K562 (cell line): ENCODE results near the gene SAMD14. TPM values are rescaled to one million over a fixed set of nuclear protein-coding genes. Genes with fewer than 3 reads are reported as not detected.

Experiments
- ARID1B ChIP-seq: fragments of 450-650 bp; IDR thresholded peaks from 2 replicates; pipeline ENCODE4 v1.6.1; 2016; ENCODE audit warnings: antibody characterized with exemption, mild to moderate bottlenecking, inconsistent platforms
- CBFA2T2 ChIP-seq: fragments of 450-650 bp; conservative IDR thresholded peaks from 2 replicates; pipeline ENCODE4 v1.6.1; 2017; ENCODE audit warnings: mild to moderate bottlenecking
- CSDE1 ChIP-seq, 2 experiments: fragments of 450-650 bp; IDR thresholded peaks; 2 replicates each; pipeline ENCODE4 v1.6.1; 2016; ENCODE audit warnings: mild to moderate bottlenecking in 1 of 2
- ELF1 ChIP-seq: fragments of 200-800 bp; sonication (Bioruptor generic); IDR thresholded peaks from 2 replicates; pipeline ENCODE4 v1.6.1; 2016; ENCODE audit warnings: missing genetic modification characterization, missing compliant biosample characterization
- ETV1 ChIP-seq: fragments of 450-650 bp; conservative IDR thresholded peaks from 2 replicates; pipeline ENCODE4 v1.6.1; 2016; ENCODE audit warnings: missing genetic modification characterization, control low read depth, low read depth, missing compliant biosample characterization
- HDAC2 ChIP-seq: fragments of 450-650 bp; IDR thresholded peaks from 2 replicates; pipeline ENCODE4 v1.6.1; 2016; ENCODE audit warnings: mild to moderate bottlenecking
- HMG20B ChIP-seq: fragments of 250-450 bp; sonication (Bioruptor Pico); IDR thresholded peaks from 2 replicates; pipeline ENCODE4 v1.5.0; 2021; ENCODE audit warnings: mild to moderate bottlenecking
- JUND ChIP-seq, 2 experiments: IDR thresholded peaks; 2 replicates in 1 of 2; 3 replicates in 1 of 2; pipeline ENCODE4 v1.6.1; 2011; ENCODE audit warnings: borderline replicate concordance in 2 of 2, low read depth in 2 of 2, low read length in 2 of 2, improper control_type of control experiment in 1 of 2, missing biosample characterization in 1 of 2, missing genetic modification characterization in 1 of 2, missing genetic modification reagents in 1 of 2
- KLF10 ChIP-seq: fragments of 250-450 bp; sonication (Bioruptor Pico); IDR thresholded peaks from 2 replicates; pipeline ENCODE4 v1.6.1; 2021; ENCODE audit warnings: matching md5 sums
- MECOM ChIP-seq: fragments of 250-450 bp; sonication (Bioruptor Pico); IDR thresholded peaks from 2 replicates; pipeline ENCODE4 v1.8.0; 2022; ENCODE audit warnings: inconsistent platforms
- MTA3 ChIP-seq: fragments of 450-650 bp; formaldehyde crosslinking; IDR thresholded peaks from 2 replicates; pipeline ENCODE4 v1.6.1; 2017; ENCODE audit warnings: mild to moderate bottlenecking, borderline replicate concordance
- NCOA2 ChIP-seq, 2 experiments: fragments of 450-650 bp; IDR thresholded peaks; 2 replicates each; pipeline ENCODE4 v1.6.1; 2018; ENCODE audit warnings: mild to moderate bottlenecking in 2 of 2, moderate library complexity in 1 of 2; ENCODE audit not compliant: partially characterized antibody in 2 of 2
- PHF21A ChIP-seq: fragments of 450-650 bp; IDR thresholded peaks from 2 replicates; pipeline ENCODE4 v1.6.1; 2017; ENCODE audit warnings: low read depth, borderline replicate concordance
- RAD51 ChIP-seq: fragments of 450-650 bp; IDR thresholded peaks from 2 replicates; pipeline ENCODE4 v1.7.1; 2016; ENCODE audit warnings: low read depth, mild to moderate bottlenecking, borderline replicate concordance
- RFX1 ChIP-seq: fragments of 450-650 bp; IDR thresholded peaks from 2 replicates; pipeline ENCODE4 v1.6.1; 2016; ENCODE audit warnings: mild to moderate bottlenecking, moderate library complexity
- SIN3B ChIP-seq: fragments of 450-650 bp; IDR thresholded peaks from 2 replicates; pipeline ENCODE4 v1.6.1; 2017; ENCODE audit warnings: low read depth, mild to moderate bottlenecking, moderate library complexity
- TAF7 ChIP-seq: fragments of 450-650 bp; IDR thresholded peaks from 2 replicates; pipeline ENCODE4 v1.6.1; 2016; ENCODE audit warnings: missing genetic modification characterization, missing compliant biosample characterization
- ZNF561 ChIP-seq: fragments of 450-650 bp; formaldehyde crosslinking; conservative IDR thresholded peaks from 2 replicates; pipeline ENCODE4 v1.4.0; 2020; ENCODE audit warnings: mild to moderate bottlenecking, moderate library complexity
- ZNF57 ChIP-seq: fragments of 450-650 bp; formaldehyde crosslinking; IDR thresholded peaks from 2 replicates; pipeline ENCODE4 v1.4.0; 2020; ENCODE audit warnings: mild to moderate bottlenecking, moderate library complexity
- ZNF785 ChIP-seq: fragments of 250-450 bp; sonication (Bioruptor Pico); IDR thresholded peaks from 2 replicates; pipeline ENCODE4 v1.4.0; 2020; ENCODE audit warnings: mild to moderate bottlenecking
- ZSCAN29 ChIP-seq: fragments of 450-650 bp; IDR thresholded peaks from 2 replicates; pipeline ENCODE4 v1.6.1; 2017
- polyA plus RNA-seq, 8 experiments: library from polyadenylated mRNA; depleted of rRNA in 4 of 8; stranded (reverse) in 5 of 8; unstranded in 3 of 8; fragments of >200 nt; fragmentation: Nextera tagmentation in 2 of 8; fragmentation: Illumina TruSeq in 1 of 8; extraction: Ambion mirVana in 2 of 8; extraction: Trizol in 1 of 8; gene quantifications; 2 replicates each; pipeline versions ENCODE4 v1.2.1 to v1.2.3, GENCODE V29; 2011 to 2014; ENCODE audit warnings: inconsistent platforms in 1 of 8, missing spikeins in 1 of 8
- total RNA-seq, 7 experiments: library from RNA; depleted of rRNA in 6 of 7; stranded (reverse); fragments of >200 nt in 6 of 7; fragmentation: Illumina TruSeq in 2 of 7; extraction: Trizol in 2 of 7; gene quantifications; 2 replicates each; pipeline versions ENCODE4 v1.2.1 to v1.2.3, GENCODE V29; 2011 to 2021; ENCODE audit warnings: low replicate concordance in 1 of 7
- TF ChIP-seq, protein P1 (sequence below): fragments of 450-650 bp; IDR thresholded peaks from 2 replicates; pipeline ENCODE4 v1.6.1; 2017; ENCODE audit warnings: antibody characterized with exemption
- TF ChIP-seq, protein P2 (sequence below): fragments of 150-350 bp; conservative IDR thresholded peaks from 2 replicates; pipeline ENCODE4 v1.6.1; 2014; ENCODE audit warnings: low read length
- TF ChIP-seq, protein P3 (sequence below): fragments of 450-650 bp; IDR thresholded peaks from 2 replicates; pipeline ENCODE4 v1.6.1; 2016; ENCODE audit warnings: antibody characterized with exemption

The SAMD14 gene
- total and polyA plus RNA-seq, 9 of the 15 experiments (the other 6 are each of a cell fraction or from before 2014, with no cell fraction given), result 0.04 to 0.07 TPM; not detected in 7

DNA sequence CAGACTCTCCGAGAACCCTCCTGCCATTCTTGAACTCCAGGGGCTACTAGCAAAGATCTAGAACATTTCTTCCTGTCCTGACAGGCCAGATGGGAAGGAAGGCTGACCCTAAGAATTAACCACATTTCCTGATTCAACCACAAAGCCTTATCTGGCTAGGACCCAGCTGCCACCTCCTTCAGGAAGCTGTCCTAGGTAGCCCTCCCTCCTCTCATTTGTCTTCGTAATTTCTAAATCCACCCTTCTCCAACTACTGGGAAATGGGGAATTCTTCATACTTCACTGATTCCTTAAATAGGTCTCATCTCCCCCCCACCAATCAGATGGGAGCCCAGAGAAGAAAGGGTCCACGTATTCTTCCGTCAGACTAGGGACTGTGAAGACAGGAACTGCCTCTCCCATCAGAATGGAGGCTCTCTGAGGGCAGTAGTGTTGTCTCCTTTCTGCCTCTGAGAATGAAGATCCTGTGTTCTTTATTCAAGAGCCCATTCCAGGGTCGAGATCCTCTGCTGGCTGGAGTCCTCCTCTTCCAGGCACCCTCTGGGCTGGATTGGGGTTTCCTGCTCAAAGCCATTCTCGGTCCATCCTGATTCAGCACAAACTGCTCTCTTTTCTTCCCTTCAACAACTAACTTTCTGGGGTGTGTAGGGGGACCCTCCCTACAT, 2.1 kb downstream of the SAMD14 start (continued):
- TF ChIP-seq, protein P1, sequence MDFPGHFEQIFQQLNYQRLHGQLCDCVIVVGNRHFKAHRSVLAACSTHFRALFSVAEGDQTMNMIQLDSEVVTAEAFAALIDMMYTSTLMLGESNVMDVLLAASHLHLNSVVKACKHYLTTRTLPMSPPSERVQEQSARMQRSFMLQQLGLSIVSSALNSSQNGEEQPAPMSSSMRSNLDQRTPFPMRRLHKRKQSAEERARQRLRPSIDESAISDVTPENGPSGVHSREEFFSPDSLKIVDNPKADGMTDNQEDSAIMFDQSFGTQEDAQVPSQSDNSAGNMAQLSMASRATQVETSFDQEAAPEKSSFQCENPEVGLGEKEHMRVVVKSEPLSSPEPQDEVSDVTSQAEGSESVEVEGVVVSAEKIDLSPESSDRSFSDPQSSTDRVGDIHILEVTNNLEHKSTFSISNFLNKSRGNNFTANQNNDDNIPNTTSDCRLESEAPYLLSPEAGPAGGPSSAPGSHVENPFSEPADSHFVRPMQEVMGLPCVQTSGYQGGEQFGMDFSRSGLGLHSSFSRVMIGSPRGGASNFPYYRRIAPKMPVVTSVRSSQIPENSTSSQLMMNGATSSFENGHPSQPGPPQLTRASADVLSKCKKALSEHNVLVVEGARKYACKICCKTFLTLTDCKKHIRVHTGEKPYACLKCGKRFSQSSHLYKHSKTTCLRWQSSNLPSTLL, result no peak
- TF ChIP-seq SIN3B, result no peak
- peak; percentile 44 for TF ChIP-seq CBFA2T2
- TF ChIP-seq, protein P2, sequence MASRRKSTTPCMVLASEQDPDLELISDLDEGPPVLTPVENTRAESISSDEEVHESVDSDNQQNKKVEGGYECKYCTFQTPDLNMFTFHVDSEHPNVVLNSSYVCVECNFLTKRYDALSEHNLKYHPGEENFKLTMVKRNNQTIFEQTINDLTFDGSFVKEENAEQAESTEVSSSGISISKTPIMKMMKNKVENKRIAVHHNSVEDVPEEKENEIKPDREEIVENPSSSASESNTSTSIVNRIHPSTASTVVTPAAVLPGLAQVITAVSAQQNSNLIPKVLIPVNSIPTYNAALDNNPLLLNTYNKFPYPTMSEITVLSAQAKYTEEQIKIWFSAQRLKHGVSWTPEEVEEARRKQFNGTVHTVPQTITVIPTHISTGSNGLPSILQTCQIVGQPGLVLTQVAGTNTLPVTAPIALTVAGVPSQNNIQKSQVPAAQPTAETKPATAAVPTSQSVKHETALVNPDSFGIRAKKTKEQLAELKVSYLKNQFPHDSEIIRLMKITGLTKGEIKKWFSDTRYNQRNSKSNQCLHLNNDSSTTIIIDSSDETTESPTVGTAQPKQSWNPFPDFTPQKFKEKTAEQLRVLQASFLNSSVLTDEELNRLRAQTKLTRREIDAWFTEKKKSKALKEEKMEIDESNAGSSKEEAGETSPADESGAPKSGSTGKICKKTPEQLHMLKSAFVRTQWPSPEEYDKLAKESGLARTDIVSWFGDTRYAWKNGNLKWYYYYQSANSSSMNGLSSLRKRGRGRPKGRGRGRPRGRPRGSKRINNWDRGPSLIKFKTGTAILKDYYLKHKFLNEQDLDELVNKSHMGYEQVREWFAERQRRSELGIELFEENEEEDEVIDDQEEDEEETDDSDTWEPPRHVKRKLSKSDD, result no peak
- no peak for TF ChIP-seq KLF10 (CRISPR knock-in tag)
- no peak for TF ChIP-seq ARID1B
- no peak for TF ChIP-seq HDAC2
- TF ChIP-seq ELF1 (tag), result peak; percentile 61; the same call in 1 of the 2 replicates
- no peak for TF ChIP-seq HMG20B
- no peak for TF ChIP-seq MECOM
- no peak for TF ChIP-seq ZSCAN29
- no peak for TF ChIP-seq RAD51
- no peak for TF ChIP-seq ZNF57
- no peak for TF ChIP-seq PHF21A
- TF ChIP-seq, protein P3, sequence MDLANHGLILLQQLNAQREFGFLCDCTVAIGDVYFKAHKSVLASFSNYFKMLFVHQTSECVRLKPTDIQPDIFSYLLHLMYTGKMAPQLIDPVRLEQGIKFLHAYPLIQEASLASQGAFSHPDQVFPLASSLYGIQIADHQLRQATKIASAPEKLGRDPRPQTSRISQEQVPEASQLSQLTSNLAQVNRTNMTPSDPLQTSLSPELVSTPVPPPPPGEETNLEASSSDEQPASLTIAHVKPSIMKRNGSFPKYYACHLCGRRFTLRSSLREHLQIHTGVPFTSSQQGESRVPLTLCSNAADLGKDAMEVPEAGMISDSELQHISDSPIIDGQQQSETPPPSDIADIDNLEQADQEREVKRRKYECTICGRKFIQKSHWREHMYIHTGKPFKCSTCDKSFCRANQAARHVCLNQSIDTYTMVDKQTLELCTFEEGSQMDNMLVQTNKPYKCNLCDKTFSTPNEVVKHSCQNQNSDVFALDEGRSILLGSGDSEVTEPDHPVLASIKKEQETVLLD, result no peak
- TF ChIP-seq TAF7 (tag), result no peak
- no peak for TF ChIP-seq ZNF561 (CRISPR knock-in tag)
- 0 out of 2 replicates have a peak, but pooled peaks have one; percentile 44 for TF ChIP-seq ETV1 (tag)
- no peak for TF ChIP-seq RFX1
- no peak for TF ChIP-seq MTA3
- TF ChIP-seq CSDE1 (IDR thresholded peaks at IDR 0.05), result no peak
- no peak for TF ChIP-seq JUND (IDR thresholded peaks at IDR 0.05; ENCODE audit: borderline replicate concordance, low read depth, low read length)
- no peak for TF ChIP-seq JUND (tag; IDR thresholded peaks at IDR 0.05; ENCODE audit: borderline replicate concordance, low read depth, low read length)
- no peak for TF ChIP-seq NCOA2 (IDR thresholded peaks at IDR 0.05; ENCODE audit: partially characterized antibody in 2 of 2)
- TF ChIP-seq ZNF785 (CRISPR knock-in tag), result no peak
